Measurements from ENCODE around the gene PPIA. TPM values are rescaled to one million over a fixed set of nuclear protein-coding genes. Genes with fewer than 3 reads are reported as not detected.
A peak's percentile ranks its signal among the peaks of the same experiment; 100 is the strongest.

Gene PPIA
- 3,779 and 3,976 TPM in 2 replicates for total RNA-seq (2014; rRNA removed; shearing (Covaris generic))

DNA sequence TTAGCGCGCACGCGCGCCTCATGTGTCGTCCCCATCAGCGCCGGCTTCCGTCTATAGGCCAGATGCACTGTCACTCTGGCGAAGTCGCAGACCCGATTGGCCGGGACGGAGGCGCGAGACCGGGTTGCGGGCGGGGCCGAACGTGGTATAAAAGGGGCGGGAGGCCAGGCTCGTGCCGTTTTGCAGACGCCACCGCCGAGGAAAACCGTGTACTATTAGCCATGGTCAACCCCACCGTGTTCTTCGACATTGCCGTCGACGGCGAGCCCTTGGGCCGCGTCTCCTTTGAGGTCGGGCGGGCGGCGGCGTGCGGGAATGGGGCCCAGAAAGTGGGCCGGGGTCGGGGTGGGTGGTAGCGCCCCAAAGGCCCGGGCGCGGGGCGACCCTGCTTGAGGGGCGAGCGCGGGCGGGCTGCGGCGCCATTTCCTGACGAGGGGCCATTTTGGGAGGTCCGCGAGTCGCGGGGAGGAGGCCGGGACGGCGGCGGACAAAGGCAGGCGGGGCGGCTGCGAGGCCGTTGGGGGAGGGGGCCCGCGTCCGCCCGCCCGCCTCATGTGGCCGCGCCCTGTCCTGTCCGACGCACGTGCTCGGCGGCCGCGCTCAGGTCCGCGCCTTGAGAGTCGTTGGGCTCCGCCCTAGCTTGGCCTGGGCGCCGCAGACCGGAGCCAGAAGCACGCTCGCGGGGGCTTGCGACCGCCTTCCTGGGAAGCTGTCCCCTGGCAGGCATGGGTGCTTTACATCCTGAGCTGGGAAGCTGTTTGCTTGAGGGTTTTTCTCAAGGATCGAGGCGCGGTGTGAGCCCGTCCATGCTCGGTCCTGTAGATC lies at the start of gene PPIA:
Gene PPIA, plus strand, starts transcription at position 178 of the 825 bp plus-strand sequence. Its CDS starts 44 bp downstream, at position 222.
- DNase-seq (ENCODE audit: low spot score): peak; percentile 99

DNA sequence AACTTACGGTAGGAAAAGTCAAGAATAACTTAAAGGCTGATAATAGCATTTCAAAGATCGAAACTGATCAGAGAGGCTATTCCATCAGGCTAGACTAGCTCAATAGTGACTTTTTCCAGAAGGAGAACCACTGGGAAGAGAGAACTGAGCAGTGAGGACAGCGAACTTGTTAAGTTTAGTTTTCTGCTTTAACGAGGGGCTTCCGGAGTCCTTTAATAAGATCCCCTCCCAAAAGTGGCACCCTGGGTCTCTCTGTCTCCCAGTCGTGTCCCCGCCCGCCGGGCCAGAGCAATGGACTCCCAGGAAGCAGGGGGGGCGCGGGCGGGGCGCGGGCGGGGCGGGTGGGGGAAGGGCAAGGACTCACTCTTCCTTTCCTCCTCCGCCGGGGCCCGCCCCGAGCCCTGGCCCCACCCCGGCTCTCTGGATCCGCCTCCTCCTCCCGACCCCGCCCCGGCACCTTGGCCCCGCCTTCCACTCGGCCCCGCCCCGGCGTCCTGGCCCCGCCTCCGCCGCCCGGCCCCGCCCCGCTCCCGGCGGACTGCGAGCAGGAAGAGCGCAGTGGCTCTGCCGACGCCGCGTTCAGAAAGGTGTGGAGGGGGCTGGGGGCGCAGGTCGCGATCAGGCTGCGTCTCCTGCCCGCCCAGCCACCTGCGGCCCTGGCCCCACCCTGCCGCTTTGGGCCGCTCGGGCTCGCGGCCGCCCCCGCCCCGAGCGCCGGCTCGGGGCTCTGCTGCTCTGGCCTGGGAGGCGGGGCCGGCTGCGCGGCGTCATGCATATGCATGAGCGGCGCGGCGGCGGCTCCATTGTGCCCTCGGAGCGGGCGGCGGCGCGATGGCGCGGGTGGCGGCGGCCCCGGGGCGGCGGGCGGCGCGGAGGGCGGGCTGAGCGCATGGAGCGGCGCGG lies 48.2 kb upstream of the PPIA start, which contains the start of gene ZMIZ2:
Gene ZMIZ2, plus strand, starts transcription at position 803 of the 903 bp plus-strand sequence. CDS start 7,403 bp downstream, outside the sequence.
- peak; percentile 92 for DNase-seq (ENCODE audit: low spot score)

DNA sequence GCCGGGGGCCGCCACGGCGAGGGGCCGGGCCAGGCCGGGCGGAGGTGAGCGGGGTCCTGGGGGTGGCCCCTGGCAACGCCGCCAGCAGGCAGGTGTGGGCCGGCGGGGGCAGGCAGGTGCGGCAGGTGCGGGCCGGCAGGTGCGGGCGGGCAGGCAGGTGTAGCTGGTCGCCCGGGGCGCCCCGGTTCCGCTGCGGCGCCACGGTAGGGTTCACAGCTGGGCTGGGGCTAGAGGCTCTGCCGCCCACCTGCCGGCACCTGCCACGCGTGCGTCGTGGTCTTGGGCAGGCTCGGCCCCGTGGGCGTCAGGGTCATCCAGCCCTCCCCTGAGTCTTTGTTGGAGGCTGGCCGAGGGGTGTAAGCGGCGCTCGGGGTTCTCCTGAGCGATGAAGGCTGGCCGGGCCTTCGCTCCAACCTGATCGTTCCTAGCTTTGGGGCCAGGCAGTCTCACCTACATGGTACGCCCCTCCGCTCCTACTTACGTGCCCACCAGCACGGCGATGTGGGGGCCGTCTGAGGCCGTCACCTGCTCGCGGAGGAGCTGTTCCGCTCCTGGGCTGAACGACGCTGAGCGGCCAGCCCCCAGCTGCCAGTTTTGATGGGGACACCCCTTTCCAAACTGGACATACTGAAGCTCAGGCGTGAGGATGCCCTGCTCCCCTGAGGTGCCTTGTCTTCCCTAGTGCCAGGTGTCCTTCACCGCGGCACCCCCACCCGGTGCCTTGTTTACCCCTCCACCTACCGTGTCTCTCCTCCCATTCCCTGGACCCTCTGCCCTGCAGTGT lies 47.3 kb upstream of the PPIA start:
- DNase-seq (ENCODE audit: low spot score): peak; percentile 49

DNA sequence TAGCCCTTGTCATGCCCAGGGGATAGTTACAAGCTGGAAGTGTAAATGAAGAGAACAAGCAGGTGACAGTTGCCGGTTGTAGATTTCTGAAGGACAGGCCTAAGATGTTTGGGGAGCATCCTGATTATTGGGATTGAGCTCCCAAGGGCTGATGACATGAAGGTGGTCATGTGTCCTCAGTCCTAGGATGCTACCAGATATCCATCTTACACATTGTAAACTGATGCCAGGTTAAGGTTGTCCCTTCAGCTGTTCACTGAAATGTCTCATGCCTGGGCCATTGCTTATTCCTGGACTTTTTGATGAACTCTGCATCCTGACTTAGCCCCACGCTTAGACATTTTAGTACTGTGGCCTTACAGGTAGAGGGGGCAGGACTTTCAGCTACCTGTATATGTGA lies 46.5 kb upstream of the PPIA start:
- no peak for DNase-seq (ENCODE audit: low spot score)

DNA sequence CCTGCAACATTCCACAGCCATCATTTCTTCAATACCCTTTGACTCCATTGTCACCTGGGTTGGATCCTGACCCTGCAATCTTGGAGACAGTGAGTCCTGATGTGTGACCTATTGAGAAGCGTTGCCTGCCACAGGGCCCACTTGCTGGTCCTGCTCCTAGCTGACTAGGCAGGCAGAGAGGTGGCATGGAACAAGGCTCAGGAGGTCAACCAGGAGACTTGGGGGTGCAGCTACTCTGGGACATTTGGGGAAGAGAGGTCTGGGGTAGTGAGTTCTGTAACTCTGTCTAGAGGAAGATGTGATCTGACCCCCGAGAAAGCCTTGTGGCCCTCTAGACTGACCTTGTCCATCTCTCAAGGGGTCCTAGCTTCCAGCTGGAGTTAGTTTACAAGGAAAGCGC lies 46.1 kb upstream of the PPIA start:
- no peak for DNase-seq (ENCODE audit: low spot score)

DNA sequence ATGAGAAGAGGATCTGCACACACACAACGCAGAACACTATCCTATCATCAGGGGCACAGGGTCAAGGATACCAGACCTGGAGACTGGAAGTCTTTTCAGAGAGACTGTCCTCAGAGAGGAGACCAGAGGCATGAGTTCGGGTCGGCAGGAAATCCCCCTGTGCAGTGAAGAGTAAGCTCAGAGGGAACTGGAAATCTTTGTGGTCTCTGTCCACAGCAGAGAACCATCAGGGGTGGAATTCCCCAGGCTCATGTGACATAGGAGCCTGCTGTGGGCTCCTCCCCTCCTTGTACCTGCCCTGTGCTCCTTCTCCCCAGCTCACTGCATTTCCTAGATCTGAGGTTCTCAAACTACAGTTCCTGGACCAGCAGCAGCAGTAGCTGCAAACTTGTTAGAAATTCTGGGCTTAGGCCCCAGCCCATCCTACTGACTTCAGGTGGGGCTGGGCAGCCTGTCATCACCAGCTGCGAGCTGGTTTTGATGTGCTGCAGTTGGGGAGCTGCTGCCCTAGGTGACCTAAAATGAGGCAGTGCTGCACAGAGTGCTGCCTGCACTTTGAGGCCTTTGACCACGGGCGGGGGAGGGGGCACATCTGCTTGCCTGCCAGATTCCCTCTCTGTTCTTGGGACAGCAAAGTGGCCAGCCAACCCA lies 45.4 kb upstream of the PPIA start:
- DNase-seq (ENCODE audit: low spot score): no peak

DNA sequence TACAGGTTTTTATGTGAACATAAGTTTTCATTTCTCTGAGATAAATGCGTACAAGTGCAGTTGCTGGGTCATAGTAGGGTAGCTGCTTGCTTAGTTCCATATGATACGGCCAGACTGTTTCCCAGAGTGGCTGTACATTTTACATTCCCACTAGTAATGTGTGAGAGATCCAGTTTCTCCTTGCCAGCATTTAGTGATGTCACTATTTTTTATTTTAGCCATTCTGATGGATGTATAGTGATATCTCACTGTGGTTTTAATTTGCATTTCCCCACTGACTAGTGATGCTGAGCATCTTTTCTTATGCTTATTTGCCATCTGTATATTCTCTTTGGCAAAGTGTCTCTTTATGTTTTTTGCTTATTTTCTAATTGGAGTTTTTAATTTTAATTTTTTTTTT lies 43.7 kb upstream of the PPIA start:
- no peak for DNase-seq (ENCODE audit: low spot score)

DNA sequence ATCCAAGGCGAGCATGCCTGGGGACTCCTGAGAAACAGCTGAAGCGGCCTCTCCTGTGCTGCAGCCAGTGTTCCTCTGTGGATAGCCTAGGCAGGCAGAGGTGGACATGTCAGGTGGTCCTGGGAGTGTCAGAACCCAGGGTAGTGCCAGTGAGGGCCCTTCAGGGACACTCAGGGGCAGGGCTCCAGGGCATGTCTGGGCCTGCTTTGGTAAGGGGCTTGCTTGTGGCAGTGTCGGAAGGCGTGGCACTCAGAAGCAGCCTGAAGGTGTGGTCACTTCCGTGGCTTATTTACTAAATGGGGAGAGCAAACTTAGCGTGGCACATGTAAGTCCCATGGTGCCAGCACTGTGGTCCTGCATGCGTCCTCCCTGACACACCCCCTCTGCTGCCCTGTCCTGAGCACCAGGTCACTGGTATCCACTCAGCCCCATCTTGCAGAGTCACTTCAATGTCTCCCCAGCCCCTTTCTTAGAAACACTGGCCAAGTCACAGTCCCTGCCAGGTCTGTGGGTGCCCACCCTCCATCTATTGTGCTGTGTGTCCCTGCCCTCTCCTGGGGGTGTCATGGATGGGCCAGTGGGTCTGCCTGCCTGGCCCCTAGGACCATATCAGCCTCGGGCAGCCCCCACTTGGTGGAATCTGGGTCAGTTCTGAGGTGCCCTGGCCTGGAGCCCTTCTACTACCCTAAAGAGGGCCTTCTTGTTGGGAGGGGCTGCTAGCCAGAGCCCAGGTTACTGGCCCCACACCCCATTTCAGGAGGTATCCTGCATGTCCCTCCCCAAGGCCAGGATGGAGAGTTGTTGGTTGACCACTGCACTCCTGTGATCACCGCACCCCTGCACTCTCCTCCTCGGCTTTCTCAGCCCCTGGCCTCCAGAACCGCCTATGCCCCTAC lies 41.4 kb upstream of the PPIA start:
- no peak for DNase-seq (ENCODE audit: low spot score)

DNA sequence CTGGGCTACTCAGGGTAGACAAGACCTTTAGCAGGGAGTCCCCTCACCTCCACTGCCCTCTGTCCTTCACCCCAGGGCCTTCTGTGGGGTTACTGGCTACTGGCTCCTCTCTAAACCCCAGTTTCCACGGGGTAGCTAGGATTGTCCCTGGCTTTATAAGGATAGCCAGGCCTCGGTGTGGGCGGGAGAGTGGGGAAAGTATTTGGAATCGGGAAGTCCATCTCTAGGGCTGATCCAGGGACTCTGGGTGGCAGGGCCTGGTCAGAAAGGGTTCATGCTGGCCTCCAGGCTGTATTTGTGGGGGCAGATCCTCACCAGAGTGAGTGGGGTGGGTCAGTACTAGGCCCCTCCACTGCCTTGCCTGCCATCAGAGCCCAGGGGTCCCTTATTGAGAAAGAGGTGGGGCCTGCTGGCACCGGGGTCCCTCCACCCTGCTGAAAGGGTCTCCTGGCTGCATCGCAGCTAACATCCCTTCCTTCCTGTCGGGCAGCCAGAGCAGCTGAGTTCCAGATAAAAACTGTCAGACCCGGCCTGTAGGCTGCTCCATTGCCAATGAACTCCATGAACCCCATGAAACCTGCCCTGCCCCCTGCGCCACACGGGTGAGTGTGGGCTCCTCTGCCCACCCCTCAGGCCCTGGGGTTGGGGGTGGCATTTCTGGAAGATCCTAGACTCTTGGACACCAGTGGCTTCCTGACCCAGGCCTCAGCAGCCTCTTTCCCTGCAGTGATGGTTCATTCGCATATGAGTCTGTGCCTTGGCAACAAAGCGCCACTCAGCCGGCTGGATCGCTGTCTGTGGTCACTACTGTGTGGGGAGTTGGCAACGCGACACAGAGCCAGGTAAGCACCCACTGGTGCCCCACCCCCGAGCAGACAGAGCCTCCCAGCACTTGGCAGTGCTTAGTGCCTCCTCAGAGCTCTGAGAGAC lies 40.5 kb upstream of the PPIA start:
- DNase-seq (ENCODE audit: low spot score): no peak

DNA sequence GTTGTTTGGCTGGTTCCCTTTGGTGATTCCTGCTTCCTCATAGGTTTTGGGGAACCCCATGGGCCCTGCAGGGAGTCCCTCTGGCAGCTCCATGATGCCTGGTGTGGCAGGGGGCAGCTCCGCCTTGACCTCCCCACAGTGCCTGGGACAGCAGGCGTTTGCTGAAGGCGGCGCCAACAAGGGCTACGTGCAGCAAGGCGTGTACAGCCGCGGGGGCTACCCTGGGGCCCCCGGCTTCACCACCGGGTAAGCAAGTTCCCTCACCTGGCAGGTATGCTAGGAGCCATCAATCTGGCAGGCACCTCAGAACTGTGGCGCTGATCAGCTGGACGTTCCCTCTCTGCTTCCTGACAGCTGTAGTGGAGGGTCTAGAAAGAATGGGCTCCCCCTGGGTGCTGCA lies 39.6 kb upstream of the PPIA start:
- DNase-seq (ENCODE audit: low spot score): no peak

DNA sequence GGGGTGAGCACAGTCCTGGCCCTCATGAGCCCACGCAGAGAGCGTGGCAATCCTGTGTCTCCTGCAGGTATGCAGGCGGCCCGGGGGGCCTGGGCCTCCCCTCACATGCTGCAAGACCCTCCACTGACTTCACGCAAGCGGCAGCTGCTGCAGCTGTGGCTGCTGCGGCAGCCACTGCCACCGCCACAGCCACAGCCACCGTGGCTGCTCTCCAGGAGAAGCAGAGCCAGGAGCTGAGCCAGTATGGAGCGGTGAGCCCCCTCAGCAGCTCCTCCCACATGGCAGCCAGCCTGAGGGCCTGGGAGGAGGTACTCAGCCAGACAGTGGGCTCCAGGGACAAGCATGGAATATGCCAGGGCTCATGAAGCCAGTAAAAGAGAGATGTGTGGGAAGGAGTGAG lies 39.2 kb upstream of the PPIA start:
- no peak for DNase-seq (ENCODE audit: low spot score)

DNA sequence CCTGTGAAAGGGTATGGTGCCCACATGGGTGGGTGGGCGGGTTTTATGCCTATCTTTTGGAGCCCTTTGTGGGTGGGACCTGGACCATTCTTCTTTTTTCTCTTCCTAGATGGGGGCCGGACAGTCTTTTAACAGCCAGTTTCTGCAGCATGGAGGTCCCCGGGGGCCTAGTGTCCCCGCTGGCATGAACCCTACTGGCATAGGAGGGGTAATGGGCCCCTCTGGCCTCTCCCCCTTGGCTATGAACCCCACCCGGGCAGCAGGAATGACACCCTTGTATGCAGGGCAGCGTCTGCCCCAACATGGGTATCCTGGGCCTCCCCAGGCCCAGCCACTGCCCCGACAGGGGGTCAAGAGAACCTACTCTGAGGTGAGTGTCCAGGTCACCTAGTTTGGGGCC lies 38.7 kb upstream of the PPIA start:
- no peak for DNase-seq (ENCODE audit: low spot score)

DNA sequence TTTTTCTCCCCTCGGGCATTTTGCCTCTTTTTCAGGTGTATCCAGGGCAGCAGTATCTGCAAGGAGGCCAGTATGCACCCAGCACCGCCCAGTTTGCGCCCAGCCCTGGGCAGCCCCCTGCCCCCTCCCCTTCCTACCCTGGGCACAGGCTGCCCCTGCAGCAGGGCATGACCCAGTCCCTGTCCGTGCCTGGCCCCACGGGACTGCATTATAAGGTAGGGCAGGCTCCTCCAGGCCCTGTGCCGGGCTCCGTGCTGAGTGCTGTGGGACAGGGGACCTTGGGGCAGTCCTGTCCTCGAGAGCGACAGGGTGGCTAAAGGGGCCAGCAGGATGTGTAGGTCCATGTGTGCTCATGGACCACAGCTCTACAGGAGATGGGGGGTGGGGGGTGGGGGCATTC lies 37.2 kb upstream of the PPIA start:
- DNase-seq (ENCODE audit: low spot score): no peak

DNA sequence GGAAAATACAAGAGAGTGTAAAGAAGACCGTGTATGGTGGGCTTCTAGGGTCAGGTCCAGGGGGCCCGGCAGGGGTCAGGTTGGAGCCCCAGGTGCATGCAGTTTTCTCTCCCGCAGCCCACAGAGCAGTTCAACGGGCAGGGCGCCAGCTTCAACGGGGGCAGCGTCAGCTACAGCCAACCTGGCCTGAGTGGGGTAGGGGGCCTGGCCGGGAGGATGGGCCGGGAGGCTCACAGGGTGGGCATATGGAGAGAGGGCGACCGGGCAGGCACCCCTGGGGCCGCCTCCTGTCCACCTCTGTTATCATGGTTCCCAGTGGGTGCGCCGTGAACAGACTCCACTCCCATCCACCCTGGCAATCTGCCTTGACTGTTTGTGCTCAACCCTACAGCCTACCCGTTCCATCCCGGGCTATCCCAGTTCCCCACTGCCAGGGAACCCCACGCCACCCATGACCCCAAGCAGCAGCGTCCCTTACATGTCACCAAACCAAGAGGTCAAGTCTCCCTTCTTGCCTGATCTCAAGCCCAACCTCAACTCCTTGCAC lies 36.4 kb upstream of the PPIA start:
- no peak for DNase-seq (ENCODE audit: low spot score)

DNA sequence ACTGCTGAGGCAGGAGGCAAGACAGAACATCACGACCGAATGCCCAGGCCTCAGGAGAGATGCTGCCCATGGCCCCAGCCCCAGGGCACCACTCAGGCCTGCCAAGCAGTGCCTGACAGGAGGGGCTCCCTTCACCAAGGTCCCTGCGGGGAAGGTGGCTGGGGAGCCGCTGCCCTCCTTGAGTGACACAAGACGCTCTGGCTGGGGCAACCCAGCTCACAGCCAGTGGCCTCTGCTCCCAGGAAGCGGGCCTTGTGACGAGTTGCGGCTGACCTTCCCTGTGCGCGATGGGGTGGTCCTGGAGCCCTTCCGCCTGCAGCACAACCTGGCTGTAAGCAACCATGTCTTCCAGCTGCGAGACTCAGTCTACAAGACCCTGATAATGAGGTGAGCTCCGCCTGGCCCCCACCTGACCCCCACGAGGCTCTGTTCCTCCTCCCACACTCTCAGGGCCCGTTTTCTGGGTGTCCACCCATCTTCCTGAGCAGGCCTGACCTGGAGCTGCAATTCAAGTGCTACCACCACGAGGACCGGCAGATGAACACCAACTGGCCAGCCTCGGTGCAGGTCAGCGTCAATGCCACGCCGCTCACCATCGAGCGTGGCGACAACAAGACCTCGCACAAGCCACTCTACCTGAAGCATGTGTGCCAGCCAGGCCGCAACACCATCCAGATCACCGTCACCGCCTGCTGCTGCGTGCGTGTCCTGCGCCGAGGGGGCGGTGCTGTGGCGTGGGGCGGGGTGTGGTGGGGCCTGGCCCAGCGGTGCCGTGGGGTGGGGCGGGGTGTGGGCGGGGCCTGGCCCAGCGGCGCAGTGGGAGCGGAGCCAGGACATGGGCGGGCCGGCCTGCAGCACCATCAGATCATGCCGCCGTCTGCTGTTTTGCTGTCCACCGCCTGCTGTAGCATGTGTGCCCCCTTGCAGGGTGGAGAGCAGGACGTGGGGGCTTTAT lies 35.0 kb upstream of the PPIA start:
- DNase-seq (ENCODE audit: low spot score): peak; percentile 90

DNA sequence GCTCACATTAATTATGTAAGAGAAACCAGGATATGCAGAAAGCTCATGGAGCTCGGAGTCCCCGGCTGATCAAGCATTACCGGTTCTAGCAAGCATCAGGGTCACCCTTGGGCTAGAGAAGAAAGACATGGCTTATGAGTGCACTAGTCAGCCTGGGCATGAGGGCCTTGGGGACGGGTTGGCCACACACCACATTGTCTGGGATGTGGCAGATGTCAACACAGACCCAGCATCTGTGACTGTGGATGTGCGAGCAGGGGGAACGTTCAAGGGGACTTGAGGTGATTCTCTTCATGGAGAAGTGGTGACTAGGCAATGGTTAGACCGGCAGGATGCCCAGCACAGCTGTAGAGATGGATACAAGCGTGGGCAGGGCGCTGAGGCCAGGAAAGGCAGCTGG lies 34.2 kb upstream of the PPIA start:
- DNase-seq (ENCODE audit: low spot score): peak; percentile 22

DNA sequence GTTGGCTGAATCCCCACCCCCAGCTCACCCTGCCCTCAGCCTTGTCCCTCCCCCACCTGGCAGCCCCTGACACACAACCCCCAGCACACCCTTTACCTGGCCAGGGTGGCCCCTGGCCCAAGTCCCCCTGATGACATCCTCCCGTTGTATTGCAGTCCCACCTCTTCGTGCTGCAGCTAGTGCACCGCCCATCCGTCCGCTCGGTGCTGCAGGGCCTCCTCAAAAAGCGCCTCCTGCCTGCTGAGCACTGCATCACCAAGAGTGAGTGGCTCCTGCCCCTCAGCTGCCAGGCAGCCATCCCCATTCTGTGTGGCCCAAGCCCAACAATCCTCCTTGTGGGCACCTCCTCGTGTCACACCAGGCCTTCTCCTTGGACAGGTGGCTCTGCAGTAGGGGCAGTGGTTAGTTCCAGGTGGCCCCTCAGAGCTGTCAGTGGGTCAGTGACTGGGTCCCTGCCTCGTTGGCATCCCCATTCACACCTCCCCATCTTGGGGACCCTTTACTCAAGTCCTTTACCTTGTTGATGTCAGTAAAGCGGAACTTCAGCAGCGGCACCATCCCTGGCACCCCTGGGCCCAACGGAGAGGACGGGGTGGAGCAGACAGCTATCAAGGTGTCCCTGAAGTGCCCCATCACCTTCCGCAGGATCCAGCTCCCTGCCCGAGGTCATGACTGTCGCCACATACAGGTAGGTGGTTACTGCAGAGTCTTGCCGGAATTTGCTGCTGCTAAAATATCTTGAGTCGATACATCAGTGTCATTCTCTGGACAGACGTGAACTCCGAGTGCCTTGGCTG lies 33.6 kb upstream of the PPIA start:
- no peak for DNase-seq (ENCODE audit: low spot score)

Data from HT-29 (cell line).